ENCODE measurements around the gene USP2. TPM values are rescaled to one million over a fixed set of nuclear protein-coding genes. Genes with fewer than 3 reads are reported as not detected.
A peak's percentile ranks its signal among the peaks of the same experiment; 100 is the strongest.

Gene USP2
- total and polyA plus RNA-seq, 8 donors, result 1.4 to 17.4 (median 2.8) TPM

DNA sequence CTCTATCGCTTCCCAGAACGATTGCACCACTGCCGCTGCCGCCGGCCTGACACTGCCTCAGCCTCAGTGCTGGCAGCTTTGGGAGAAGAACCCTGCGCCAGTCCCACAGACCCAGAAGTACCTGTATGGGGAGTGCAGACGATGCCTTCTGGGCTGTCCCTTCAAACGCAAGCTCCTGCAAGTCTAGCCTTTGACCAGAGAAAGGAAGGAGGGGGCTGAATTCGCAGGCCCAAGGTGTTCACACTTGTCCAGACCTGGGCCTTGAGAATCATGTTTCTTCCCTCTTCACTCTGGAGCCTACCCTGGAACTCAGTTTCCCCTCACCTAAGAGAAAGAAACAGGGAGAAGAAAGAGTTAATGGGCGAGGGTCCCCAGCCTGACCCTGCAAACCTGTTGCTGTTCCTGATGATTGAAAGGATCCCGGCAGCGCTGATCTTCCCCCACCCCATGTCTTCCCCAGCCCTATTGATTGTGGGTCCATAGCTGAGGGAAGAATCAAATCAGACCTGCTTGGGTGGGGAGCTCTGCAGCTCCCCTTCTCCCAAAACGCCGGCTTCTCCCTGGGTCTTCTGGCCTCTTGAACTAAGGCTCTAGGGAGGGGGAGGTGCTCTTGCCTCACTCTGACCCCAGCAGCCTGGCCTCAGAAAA lies 63.8 kb downstream of the USP2 start:
- Histone ChIP-seq H3K27ac (peak overlapping the region; percentile 60 to 95 (median 91)), H3K4me1 (peaks cover 56 to 90% (median 77%) of the 10 kb centered on the region in 4 donors), H3K9me3 (no peaks in the 10 kb centered on the region), H3K36me3 (peaks cover 0 to 18% (median 7%) of the 10 kb centered on the region in 4 donors), H3K4me3 (peak overlapping the region; percentile 58 to 70 (median 66)), H3K27me3 (peaks cover 0 to 74% (median 48%) of the 10 kb centered on the region in 3 donors)
- TF ChIP-seq POLR2AphosphoS5 (IDR thresholded peaks at IDR 0.05) (peak; percentile 34 to 58 (median 47)), EP300 (IDR thresholded peaks at IDR 0.05) (no peak)
- no peak for DNase-seq
- intact Hi-C loops (cut with DNase I; ENCODE audit: low total_unique reads), result no loop called here
- WGBS, 5 donors, result 54 to 72% (median 64%) methylated on average over 8 to 14 of the region's 14 CpGs

DNA sequence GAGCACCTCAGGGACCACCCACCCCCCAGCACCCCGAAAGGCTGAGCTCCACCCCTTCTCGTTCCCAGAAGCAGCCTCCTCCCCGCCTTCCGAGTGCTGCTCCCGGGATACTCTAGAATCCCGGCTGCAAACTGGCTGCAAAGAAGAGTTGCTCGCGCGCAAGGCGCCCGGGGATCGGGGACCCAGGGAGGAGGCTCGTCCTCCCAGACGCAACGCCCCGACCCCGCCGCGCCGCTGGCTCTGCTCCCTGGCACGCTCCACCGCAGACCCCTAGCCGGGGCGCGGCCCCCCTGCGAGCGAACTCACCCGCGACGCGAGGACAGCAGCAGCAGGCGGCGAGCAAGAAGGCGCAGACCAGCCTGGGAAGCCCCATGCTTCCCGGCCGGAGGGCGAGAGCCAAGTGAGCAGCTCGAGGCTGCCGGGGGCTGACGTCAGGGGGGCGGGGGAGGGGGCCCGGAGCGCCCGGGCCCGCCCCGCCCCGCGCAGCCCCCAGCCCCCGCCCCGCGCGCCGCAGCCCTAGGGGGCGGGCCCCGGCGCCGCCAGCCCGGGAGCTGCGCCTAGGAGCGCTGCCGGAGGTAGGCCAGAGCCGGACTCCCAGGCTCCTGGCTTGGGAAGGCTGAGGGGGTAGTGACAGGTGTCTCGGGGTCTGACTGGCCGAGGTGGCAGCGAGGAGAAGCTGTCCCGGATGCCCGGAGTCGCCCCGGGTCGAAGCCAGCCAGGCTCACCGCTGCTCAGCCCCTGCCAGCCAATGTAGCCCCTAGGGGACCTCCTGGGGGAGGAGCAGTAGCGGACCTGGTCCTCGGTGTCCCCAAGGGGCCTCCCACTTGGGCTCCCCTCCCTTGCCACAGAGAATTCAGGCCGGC lies 64.5 kb downstream of the USP2 start, which contains the start of gene MCAM:
Gene MCAM, minus strand, starts transcription at position 402 of the 863 bp plus-strand sequence. Its CDS starts 29 bp downstream, at position 373.
- H3K27me3 ChIP-seq, result peaks cover 0 to 74% (median 48%) of the 10 kb centered on the region in 3 donors
- 0 to 20% (median 3%) methylated on average over 2 to 74 of the region's 74 CpGs for WGBS, 5 donors
- peak in 1 of 2 donors; percentile 89 for DNase-seq

DNA sequence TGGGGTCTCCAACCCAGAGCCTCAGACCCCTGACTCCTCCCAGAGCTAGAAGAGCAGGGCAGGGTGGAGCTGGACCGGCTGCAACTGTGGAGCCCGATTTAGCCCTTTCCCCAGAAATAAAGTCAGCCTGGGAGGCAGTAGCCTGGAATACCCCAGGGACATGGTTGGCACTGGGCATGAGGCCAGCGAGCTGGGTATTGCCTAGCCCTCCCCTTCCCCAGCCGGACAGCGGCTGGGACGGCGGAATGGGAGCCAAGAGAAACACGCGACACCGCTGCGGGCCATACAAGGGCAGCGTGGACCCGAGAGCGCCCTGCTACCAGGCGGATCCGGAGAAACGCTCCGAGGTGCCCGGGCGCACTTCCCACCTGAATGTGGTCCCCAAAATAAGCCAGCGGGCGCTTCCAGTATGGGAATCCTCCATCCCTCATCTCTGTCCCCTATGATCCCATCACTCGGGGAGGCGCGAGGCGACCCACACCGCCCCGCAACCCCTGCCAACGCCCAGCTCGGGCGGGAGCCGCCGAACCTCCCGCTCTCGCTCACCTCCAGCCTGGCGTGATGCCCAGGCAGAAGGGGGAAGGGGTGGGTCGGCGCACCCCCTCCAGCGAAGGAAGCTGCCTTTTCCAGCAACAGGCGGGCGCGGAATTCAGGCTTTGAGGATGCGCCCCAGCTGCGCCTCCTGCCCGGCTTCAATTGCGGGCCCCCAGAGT lies 65.3 kb downstream of the USP2 start:
- peaks cover 48 to 77% (median 65%) of the 10 kb centered on the region in 4 donors for H3K4me1 ChIP-seq

More for the DNA sequence above, 64.5 kb downstream of the USP2 start, which contains the start of gene MCAM:
- Histone ChIP-seq H3K4me3 (peak within 1 kb of the TSS; percentile 58 to 70 (median 66)), H3K9me3 (no peaks in the 10 kb centered on the region), H3K4me1 (peaks cover 56 to 85% (median 73%) of the 10 kb centered on the region in 4 donors), H3K36me3 (peaks cover 0 to 25% (median 14%) of the 10 kb centered on the region in 4 donors), H3K27ac (peak within 1 kb of the TSS; percentile 72 to 95 (median 91))
- intact Hi-C loops (cut with DNase I; ENCODE audit: low total_unique reads), result no loop called here
- TF ChIP-seq POLR2AphosphoS5 (IDR thresholded peaks at IDR 0.05) (peak; percentile 39 to 84 (median 84)), EP300 (IDR thresholded peaks at IDR 0.05) (no peak)

GRCh38 chr11:119315131-119316015 lies 66.1 kb downstream of the USP2 start:
- TF ChIP-seq EP300 (IDR thresholded peaks at IDR 0.05), result no peak
- no peak for TF ChIP-seq POLR2AphosphoS5 (IDR thresholded peaks at IDR 0.05)
- TF ChIP-seq, protein P1, sequence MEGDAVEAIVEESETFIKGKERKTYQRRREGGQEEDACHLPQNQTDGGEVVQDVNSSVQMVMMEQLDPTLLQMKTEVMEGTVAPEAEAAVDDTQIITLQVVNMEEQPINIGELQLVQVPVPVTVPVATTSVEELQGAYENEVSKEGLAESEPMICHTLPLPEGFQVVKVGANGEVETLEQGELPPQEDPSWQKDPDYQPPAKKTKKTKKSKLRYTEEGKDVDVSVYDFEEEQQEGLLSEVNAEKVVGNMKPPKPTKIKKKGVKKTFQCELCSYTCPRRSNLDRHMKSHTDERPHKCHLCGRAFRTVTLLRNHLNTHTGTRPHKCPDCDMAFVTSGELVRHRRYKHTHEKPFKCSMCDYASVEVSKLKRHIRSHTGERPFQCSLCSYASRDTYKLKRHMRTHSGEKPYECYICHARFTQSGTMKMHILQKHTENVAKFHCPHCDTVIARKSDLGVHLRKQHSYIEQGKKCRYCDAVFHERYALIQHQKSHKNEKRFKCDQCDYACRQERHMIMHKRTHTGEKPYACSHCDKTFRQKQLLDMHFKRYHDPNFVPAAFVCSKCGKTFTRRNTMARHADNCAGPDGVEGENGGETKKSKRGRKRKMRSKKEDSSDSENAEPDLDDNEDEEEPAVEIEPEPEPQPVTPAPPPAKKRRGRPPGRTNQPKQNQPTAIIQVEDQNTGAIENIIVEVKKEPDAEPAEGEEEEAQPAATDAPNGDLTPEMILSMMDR (IDR thresholded peaks at IDR 0.05), result no peak
- TF ChIP-seq POLR2A (IDR thresholded peaks at IDR 0.05), result no peak
- no peaks in the 10 kb centered on the region for H3K9me3 ChIP-seq
- H3K27me3 ChIP-seq, result peaks cover 0 to 65% (median 41%) of the 10 kb centered on the region in 3 donors
- intact Hi-C loops (cut with DNase I; ENCODE audit: low total_unique reads), result no loop called here
- peak overlapping the region; percentile 58 to 70 (median 66) for H3K4me3 ChIP-seq
- H3K27ac ChIP-seq, result peak overlapping the region; percentile 5 to 95 (median 91)
- H3K36me3 ChIP-seq, result peaks cover 9 to 41% (median 26%) of the 10 kb centered on the region in 4 donors
- peaks cover 40 to 76% (median 60%) of the 10 kb centered on the region in 4 donors for H3K4me1 ChIP-seq
- 4 to 9% (median 5%) methylated on average over 15 to 29 of the region's 29 CpGs for WGBS, 5 donors
- DNase-seq, result peak in 1 of 2 donors; percentile 82

More for the DNA sequence above, 65.3 kb downstream of the USP2 start:
- Histone ChIP-seq H3K27me3 (peaks cover 0 to 73% (median 48%) of the 10 kb centered on the region in 3 donors), H3K27ac (peak overlapping the region; percentile 72 to 95 (median 91)), H3K4me3 (peak overlapping the region; percentile 58 to 70 (median 66)), H3K36me3 (peaks cover 7 to 33% (median 20%) of the 10 kb centered on the region in 4 donors), H3K9me3 (no peaks in the 10 kb centered on the region)
- DNase-seq, result peak in 1 of 2 donors; percentile 84
- 0 to 2% (median 0%) methylated on average over 12 to 46 of the region's 46 CpGs for WGBS, 5 donors
- intact Hi-C loops (cut with DNase I; ENCODE audit: low total_unique reads), result no loop called here
- no peak for TF ChIP-seq POLR2A (IDR thresholded peaks at IDR 0.05)

- TF ChIP-seq EP300 (IDR thresholded peaks at IDR 0.05), result no peak
- TF ChIP-seq POLR2A (IDR thresholded peaks at IDR 0.05), result no peak
- no peaks in the 10 kb centered on the region for H3K9me3 ChIP-seq
- no peak for DNase-seq
- H3K27ac ChIP-seq, result peak overlapping the region in 4 of 5 donors; percentile 90 to 95 (median 92)
- intact Hi-C loops (cut with DNase I; ENCODE audit: low total_unique reads), result no loop called here
- WGBS, 5 donors, result 68 to 80% (median 77%) methylated on average over 5 to 18 of the region's 18 CpGs
- peaks cover 36 to 69% (median 53%) of the 10 kb centered on the region in 4 donors for H3K4me1 ChIP-seq
- H3K4me3 ChIP-seq, result peak overlapping the region; percentile 58 to 70 (median 66)
- peaks cover 0 to 58% (median 37%) of the 10 kb centered on the region in 3 donors for H3K27me3 ChIP-seq
- peaks cover 9 to 48% (median 32%) of the 10 kb centered on the region in 4 donors for H3K36me3 ChIP-seq
Observed at GRCh38 chr11:119314726-119315125, 66.8 kb downstream of the USP2 start.
